Upper lobe of left lung (tissue), 4 donors: ENCODE results near the gene ADH1A.

Experiments
- EP300 ChIP-seq, 4 donors: sonication (generic); formaldehyde crosslinking; IDR thresholded peaks; one replicate each; pipeline ENCODE4 v1.5.1; 2017; ENCODE audit warnings: antibody characterized with exemption in 4 of 4, control low read depth in 2 of 4
- POLR2A ChIP-seq, 4 donors: fragments of 450-650 bp; IDR thresholded peaks; one replicate each; pipeline ENCODE4 v1.5.1; 2016 to 2017; ENCODE audit warnings: antibody characterized with exemption in 4 of 4, mild to moderate bottlenecking in 2 of 4
- POLR2AphosphoS5 ChIP-seq, 2 donors: sonication (generic); formaldehyde crosslinking; IDR thresholded peaks; one replicate each; pipeline ENCODE4 v1.5.1; 2017; ENCODE audit warnings: antibody characterized with exemption in 2 of 2
- TF ChIP-seq, protein P1 (sequence below), 6 experiments: fragments of 450-650 bp in 4 of 6; fragments of 200-600 bp in 2 of 6; sonication (generic) in 2 of 6; IDR thresholded peaks; one replicate each; pipeline ENCODE4 v1.5.1; 2016 to 2019; ENCODE audit warnings: antibody characterized with exemption in 6 of 6

- no peak for TF ChIP-seq EP300 (IDR thresholded peaks at IDR 0.05)
- TF ChIP-seq, protein P1, sequence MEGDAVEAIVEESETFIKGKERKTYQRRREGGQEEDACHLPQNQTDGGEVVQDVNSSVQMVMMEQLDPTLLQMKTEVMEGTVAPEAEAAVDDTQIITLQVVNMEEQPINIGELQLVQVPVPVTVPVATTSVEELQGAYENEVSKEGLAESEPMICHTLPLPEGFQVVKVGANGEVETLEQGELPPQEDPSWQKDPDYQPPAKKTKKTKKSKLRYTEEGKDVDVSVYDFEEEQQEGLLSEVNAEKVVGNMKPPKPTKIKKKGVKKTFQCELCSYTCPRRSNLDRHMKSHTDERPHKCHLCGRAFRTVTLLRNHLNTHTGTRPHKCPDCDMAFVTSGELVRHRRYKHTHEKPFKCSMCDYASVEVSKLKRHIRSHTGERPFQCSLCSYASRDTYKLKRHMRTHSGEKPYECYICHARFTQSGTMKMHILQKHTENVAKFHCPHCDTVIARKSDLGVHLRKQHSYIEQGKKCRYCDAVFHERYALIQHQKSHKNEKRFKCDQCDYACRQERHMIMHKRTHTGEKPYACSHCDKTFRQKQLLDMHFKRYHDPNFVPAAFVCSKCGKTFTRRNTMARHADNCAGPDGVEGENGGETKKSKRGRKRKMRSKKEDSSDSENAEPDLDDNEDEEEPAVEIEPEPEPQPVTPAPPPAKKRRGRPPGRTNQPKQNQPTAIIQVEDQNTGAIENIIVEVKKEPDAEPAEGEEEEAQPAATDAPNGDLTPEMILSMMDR (IDR thresholded peaks at IDR 0.05) = no peak
- no peak for TF ChIP-seq POLR2A (IDR thresholded peaks at IDR 0.05)
- TF ChIP-seq POLR2AphosphoS5 (IDR thresholded peaks at IDR 0.05) = no peak
These were observed 23.4 kb upstream of the ADH1A start for GRCh38 chr4:99314211-99314610.
